Neuron (in vitro differentiated cells): ENCODE data around the gene TCL1B.

ENCODE experiments used
- H2AFZ ChIP-seq: one replicate; pipeline ENCODE4 v1.6.1; 2013; ENCODE audit warnings: low read depth, mild to moderate bottlenecking, inconsistent platforms, low read length, moderate library complexity
- H3K27me3 ChIP-seq: one replicate; pipeline ENCODE4 v1.6.1; 2013; ENCODE audit warnings: low read length; ENCODE audit not compliant: insufficient read depth
- H3K36me3 ChIP-seq: one replicate; pipeline ENCODE4 v1.6.1; 2013; ENCODE audit warnings: low read length; ENCODE audit not compliant: insufficient read depth
- H3K4me1 ChIP-seq: one replicate; pipeline ENCODE4 v1.6.1; 2013; ENCODE audit warnings: low read length; ENCODE audit not compliant: insufficient read depth
- H3K4me3 ChIP-seq: 2 replicates; pipeline ENCODE4 v1.5.1; 2013; ENCODE audit warnings: mild to moderate bottlenecking, low read length, moderate library complexity
- H3K9me3 ChIP-seq: one replicate; pipeline ENCODE4 v1.6.1; 2013; ENCODE audit warnings: low read length

The TCL1B gene

DNA sequence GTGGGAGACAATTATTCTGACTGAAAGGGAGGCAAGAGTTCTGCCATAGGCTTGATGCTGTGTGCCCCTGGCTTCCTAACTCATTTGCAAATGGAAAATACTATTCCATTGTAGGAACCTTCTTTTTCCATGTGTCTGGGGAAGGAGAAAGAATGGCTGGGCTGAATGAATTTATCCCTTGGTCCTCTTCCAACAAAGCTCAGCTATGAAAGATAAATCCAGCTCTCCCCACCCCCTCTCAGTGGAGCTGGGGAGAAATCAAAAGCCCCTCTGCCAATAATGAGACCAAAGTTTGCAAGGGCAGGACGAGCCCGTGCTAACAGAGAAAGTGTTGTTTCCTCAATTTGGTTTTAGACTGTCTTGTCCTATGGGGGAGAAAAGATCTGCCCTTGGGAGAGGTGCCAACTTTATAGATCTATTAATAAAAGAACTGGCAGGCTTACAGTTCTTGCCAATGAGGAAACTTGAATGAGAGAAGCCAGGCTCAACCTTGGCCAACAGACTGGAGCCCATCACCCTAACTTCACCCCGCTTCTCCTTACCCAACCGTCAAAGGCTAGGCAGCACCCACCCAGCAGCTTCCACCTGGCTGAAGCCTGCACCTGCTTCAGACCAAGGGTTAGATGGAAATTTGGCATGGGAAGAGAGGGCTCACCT lies 8.9 kb upstream of the TCL1B start:
- Histone ChIP-seq H3K27me3 (no peaks in the 10 kb centered on the region), H3K4me1 (peaks cover 17% of the 10 kb centered on the region), H3K36me3 (no peaks in the 10 kb centered on the region), H3K4me3 (no peak overlapping the region), H3K9me3 (no peaks in the 10 kb centered on the region), H2AFZ (no peak overlapping the region)

DNA sequence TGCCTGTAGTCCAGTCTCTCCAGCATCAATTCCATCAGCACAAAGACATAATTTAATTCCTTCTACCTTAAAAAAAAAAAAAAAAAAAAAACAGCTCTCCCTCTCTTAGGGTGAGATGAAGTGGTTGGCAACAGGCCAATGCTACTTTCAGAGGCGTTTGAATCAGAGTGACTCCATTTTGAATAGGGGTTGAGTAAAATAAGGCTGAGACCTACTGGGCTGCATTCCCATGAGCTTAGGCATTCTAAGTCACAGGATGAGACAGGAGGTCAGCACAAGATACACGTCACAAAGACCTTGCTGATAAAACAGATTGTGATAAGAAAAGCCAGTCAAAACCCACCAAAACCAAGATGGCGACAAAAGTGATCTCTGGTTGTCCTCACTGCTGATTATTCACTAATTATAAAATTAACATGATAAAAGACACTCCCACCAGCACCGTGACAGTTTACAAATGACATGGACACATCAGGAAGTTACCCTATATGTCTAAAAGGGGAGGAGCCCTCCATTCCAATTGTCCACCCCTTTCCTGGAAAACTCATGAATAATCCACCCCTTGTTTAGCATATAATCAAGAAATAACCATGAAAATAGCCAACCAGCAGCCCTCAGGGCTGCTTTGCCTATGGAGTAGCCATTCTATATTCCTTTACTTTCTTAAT lies 6.9 kb upstream of the TCL1B start:
- H3K4me1 ChIP-seq: peaks cover 17% of the 10 kb centered on the region
- no peaks in the 10 kb centered on the region for H3K9me3 ChIP-seq
- H3K36me3 ChIP-seq: no peaks in the 10 kb centered on the region
- H3K27me3 ChIP-seq: no peaks in the 10 kb centered on the region
- H3K4me3 ChIP-seq: no peak overlapping the region
- H2AFZ ChIP-seq: no peak overlapping the region

DNA sequence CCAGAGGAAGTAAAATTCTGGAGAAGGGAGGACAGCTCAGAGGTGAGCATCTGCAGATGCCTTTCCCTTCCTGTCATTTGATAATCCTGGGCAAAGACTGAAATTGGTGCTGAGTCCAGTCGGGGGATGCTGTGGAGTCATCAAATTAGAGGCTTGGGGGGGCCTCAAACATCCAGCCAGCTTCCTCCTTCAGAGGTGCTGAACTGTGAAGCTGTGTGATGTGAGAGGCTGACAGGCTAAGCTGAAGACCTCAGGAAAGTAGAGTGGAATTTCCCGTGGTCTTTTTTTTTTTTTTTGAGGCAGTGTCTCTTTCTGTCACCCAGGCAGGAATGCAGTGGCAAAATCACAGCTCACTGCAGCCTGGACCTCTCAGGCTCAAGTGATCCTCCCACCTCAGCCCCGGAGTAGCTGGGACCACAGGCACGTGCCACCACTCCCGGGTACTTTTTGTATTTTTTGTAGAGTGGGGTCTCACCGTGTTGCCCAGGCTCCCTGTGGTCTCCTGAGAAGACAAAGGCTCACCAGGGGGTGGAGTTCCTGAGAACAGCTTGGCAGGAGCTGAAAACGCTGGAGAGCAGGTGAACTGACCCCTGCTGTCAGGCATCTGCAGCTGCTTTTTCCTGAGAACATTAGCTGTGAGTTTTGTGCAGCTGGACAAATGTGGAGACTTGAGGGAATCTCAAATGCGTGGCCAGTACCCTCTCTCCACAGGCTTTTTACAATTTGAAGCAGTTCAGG lies 6.1 kb upstream of the TCL1B start:
- Histone ChIP-seq H3K9me3 (no peaks in the 10 kb centered on the region), H3K4me3 (no peak overlapping the region), H3K4me1 (peaks cover 10% of the 10 kb centered on the region), H3K36me3 (no peaks in the 10 kb centered on the region), H2AFZ (no peak overlapping the region), H3K27me3 (no peaks in the 10 kb centered on the region)

DNA sequence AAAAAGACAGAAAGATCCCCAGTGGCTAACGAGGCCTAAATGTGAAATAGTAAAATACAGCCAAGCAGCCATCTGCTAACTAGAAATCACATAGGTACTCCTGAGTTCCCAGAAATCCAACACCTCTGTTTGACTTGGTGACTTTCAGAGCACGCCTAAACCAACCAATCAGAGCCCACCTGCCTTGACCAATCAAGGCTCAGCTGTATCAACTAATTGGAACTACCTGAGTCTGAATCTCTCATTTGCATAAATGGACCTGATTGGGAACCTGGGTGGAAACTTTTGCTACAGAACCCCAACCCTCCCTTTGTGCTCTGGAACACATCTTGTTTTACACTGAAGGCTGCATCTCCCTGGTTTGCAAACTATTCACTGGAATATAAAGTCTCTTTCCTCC lies 5.1 kb upstream of the TCL1B start:
- H3K27me3 ChIP-seq: no peaks in the 10 kb centered on the region
- no peak overlapping the region for H3K4me3 ChIP-seq
- H3K4me1 ChIP-seq: peaks cover 3% of the 10 kb centered on the region
- no peaks in the 10 kb centered on the region for H3K36me3 ChIP-seq
- no peaks in the 10 kb centered on the region for H3K9me3 ChIP-seq
- H2AFZ ChIP-seq: no peak overlapping the region

DNA sequence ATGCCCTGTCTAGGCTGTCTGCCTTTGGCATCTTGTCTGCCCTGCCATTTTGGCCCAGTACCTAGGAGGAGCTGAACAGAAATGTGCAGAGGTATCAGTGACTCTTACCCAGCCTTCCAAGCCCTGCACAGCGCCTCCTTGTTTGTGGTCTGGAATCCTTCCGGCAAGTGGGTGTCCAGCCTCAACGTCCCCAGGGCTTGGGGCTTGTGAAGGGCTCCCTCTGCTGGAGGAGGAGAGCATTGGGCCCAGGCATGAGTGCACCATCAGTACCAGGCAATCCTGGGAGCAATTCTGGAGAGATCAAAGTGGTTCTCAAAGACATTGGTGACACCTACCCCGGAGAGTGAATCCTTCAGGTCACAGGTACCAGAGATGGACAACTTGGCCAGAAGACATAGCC lies 2.4 kb upstream of the TCL1B start:
- no peaks in the 10 kb centered on the region for H3K36me3 ChIP-seq
- no peak overlapping the region for H3K4me3 ChIP-seq
- peaks cover 3% of the 10 kb centered on the region for H3K4me1 ChIP-seq
- no peak overlapping the region for H2AFZ ChIP-seq
- H3K27me3 ChIP-seq: no peaks in the 10 kb centered on the region
- no peaks in the 10 kb centered on the region for H3K9me3 ChIP-seq

DNA sequence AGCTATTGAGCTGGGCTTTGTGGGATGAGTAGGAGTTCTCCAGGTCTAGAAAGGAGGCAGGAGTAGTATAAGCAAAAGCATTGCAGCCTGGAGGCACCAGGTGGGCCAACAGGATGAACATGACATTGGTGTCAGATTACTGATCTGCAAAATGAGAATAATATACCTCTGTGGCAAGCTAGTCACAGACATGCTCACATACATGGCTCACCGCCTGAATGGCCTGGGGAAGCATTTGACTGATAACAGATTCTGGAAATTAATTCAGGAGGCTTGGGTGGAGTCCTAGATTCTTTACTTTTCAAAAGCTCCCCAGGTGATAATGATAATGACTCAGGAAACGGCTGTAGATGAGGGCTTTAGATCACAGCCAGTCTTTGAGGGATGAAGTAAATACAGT lies 709 bp downstream of the TCL1B start:
- H3K4me3 ChIP-seq: no peak overlapping the region
- no peaks in the 10 kb centered on the region for H3K9me3 ChIP-seq
- H3K27me3 ChIP-seq: no peaks in the 10 kb centered on the region
- H3K4me1 ChIP-seq: no peaks in the 10 kb centered on the region
- no peaks in the 10 kb centered on the region for H3K36me3 ChIP-seq
- H2AFZ ChIP-seq: no peak overlapping the region

DNA sequence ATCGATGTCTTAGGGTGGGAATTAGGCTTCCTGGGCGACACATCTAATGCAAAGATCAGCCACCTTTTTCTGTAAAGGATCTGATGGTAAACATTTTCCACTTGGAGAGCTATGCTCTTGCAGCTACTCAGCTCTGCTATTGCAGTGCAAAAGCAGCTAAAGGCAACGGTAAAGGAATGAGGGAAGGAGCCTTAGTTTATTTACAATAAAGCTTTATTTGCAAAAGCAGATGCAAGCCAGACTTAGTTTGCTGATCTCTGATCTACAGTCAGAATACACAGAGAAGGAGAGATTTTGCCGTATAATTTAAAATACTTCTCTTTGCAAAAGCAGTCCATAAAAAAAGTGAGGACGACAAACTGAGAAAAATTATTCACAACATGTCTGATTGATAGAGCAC lies 3.2 kb downstream of the TCL1B start:
- Histone ChIP-seq H3K4me3 (no peak overlapping the region), H3K9me3 (no peaks in the 10 kb centered on the region)

DNA sequence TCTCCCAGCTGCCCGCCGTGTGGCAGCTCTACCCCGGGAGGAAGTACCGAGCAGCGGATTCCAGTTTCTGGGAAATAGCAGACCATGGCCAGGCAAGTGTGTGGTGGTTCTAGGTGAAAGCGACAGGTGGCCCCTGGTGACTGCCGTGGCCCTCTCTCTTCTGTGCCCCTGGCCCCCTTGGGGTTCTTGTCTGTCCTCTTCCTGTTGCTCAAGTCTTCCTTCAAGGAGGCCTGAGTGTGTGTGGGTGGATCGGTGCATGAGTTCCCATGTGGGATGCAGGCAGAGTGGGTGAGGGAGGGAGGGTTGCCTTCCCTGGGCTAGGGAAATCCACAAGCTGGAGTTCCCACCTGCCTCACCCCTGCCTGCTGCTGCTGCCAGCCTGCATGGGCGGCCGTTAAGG lies 4.6 kb downstream of the TCL1B start:
- Histone ChIP-seq H3K9me3 (no peaks in the 10 kb centered on the region), H3K4me1 (no peaks in the 10 kb centered on the region), H3K4me3 (no peak overlapping the region), H3K36me3 (no peaks in the 10 kb centered on the region), H3K27me3 (peaks cover 2% of the 10 kb centered on the region), H2AFZ (no peak overlapping the region)

More for the DNA sequence above, 3.2 kb downstream of the TCL1B start:
- no peaks in the 10 kb centered on the region for H3K36me3 ChIP-seq
- H2AFZ ChIP-seq: no peak overlapping the region
- peaks cover 2% of the 10 kb centered on the region for H3K27me3 ChIP-seq
- H3K4me1 ChIP-seq: no peaks in the 10 kb centered on the region

DNA sequence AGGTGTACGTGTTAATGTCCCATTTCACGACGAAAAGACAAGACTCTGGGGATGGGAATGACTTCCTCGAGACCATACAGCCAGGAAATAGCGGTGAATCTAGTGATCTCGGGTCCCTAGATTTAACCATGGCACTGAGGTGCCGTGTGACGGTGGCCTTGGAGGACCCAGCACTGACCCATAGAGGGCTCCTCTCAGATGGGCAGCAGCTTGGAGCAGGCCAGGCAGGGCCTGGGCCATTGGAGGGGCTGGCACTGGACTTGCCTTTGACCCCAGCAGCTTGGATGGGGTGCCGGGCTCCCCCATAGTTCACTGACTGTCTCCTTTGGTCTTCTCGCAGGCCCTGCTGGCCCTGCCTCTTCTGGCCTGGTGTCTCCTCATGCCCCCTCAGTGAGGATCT lies 5.4 kb downstream of the TCL1B start:
- no peaks in the 10 kb centered on the region for H3K9me3 ChIP-seq
- no peaks in the 10 kb centered on the region for H3K36me3 ChIP-seq
- no peaks in the 10 kb centered on the region for H3K4me1 ChIP-seq

DNA sequence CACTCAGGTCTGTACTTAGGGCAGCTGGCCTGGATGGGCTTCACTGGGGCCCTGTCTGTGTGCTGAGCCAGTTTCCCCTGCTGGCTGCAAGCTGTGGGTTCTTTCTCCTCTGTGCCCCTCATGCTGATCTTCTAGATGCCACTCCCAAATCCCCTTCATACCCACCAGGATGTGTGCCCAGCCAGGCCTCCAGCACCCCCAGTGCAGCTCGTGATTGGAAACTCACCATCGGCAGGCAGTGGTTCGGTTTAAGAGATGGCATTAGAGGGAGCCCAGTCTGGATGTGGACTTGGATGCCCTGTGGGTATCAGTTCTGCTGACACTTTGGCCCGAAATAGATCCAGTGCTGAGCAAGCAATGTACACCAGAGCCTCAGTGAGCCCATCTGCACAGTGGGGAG lies 5.9 kb downstream of the TCL1B start:
- H3K9me3 ChIP-seq: no peaks in the 10 kb centered on the region
- no peak overlapping the region for H3K4me3 ChIP-seq
- no peaks in the 10 kb centered on the region for H3K36me3 ChIP-seq
- H2AFZ ChIP-seq: no peak overlapping the region
- H3K4me1 ChIP-seq: no peaks in the 10 kb centered on the region
- peaks cover 2% of the 10 kb centered on the region for H3K27me3 ChIP-seq

More for the DNA sequence above, 5.4 kb downstream of the TCL1B start:
- no peak overlapping the region for H3K4me3 ChIP-seq
- H2AFZ ChIP-seq: no peak overlapping the region
- peaks cover 2% of the 10 kb centered on the region for H3K27me3 ChIP-seq

DNA sequence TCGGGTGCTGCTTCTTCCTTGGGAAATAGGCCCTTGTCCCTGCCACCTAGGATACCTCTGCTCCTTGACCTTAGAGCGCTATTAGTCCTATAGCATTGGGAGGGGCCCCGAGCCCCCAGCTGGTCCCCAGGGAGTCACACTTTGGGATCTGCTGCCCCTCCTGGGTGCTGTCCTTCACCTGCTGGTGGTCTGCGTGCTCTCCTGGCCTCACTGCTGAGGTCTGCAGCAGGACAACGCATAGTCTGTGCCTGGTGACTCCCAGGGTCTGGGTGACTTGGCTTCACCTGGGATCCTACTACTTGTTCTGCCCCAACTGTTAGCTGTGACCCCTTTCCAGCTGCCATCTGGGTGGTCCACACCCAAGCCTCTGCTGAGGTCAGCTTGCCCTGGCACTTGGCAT lies 8.8 kb downstream of the TCL1B start:
- no peaks in the 10 kb centered on the region for H3K4me1 ChIP-seq
- no peak overlapping the region for H3K4me3 ChIP-seq
- H2AFZ ChIP-seq: no peak overlapping the region
- H3K36me3 ChIP-seq: no peaks in the 10 kb centered on the region
- peaks cover 11% of the 10 kb centered on the region for H3K27me3 ChIP-seq
- H3K9me3 ChIP-seq: no peaks in the 10 kb centered on the region

DNA sequence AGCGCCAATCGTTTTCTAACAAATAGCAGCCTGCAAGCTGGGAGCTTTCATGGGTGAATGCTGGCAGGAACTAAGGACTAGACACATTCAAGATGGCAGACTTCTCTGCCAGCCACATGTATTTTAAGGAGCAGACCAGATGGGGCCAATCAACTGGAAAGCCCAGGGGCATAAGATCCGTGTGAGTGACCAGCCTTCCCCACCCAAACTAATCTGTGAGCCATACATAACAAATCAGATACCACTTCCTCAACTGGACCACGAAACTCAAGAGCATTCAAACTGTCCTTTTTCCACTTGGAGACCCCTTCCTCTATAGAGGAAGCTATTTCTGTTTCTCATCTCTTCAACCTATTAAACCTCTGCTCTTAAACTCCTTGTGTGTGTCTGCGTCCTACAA lies 9.7 kb downstream of the TCL1B start:
- no peaks in the 10 kb centered on the region for H3K4me1 ChIP-seq
- no peaks in the 10 kb centered on the region for H3K36me3 ChIP-seq
- no peaks in the 10 kb centered on the region for H3K9me3 ChIP-seq
- H3K27me3 ChIP-seq: peaks cover 15% of the 10 kb centered on the region
- no peak overlapping the region for H3K4me3 ChIP-seq
- H2AFZ ChIP-seq: no peak overlapping the region

DNA sequence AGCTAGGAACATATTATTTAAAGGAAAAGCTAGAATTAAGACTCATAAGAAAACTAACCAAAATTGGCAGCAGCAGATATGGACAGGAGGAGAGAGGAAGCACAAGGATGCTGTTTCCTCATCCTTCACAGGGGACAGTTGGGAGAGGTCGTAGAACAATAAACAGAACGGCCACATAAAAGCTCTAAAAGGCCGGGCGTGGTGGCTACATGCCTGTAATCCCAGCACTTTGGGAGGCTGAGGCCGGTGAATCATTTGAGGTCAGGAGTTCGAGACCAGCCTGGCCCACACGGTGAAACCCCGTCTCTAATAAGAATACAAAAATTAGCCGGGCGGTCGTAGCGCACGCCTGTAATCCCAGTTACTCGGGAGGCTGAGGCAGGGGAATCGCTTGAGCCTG lies 10.5 kb downstream of the TCL1B start:
- H3K9me3 ChIP-seq: no peaks in the 10 kb centered on the region
- H3K36me3 ChIP-seq: no peaks in the 10 kb centered on the region
- no peak overlapping the region for H3K4me3 ChIP-seq
- peaks cover 16% of the 10 kb centered on the region for H3K27me3 ChIP-seq
- no peak overlapping the region for H2AFZ ChIP-seq
- no peaks in the 10 kb centered on the region for H3K4me1 ChIP-seq
